Heart right ventricle (tissue), 16 donors: ENCODE data around the gene ZNF75A. TPM values are rescaled to one million over a fixed set of nuclear protein-coding genes. Genes with fewer than 3 reads are reported as not detected.

Source experiments
- ATAC-seq, 8 donors: fragments of 200-7000 bp; cut with Tn5 transposase; one replicate each; pipeline ENCODE4 v1.9.1; 2020; ENCODE audit warnings: mild to moderate bottlenecking in 8 of 8, moderate library complexity in 8 of 8, moderate number of reproducible peaks in 1 of 8
- DNase-seq, 2 donors: peaks; one replicate each; pipeline ENCODE4 v3.0.0-alpha.2; 2020
- H3K27ac ChIP-seq, 10 donors: fragments of 200-600 bp; sonication (generic) in 2 of 10; one replicate each; pipeline versions ENCODE4 v1.5.0 to v1.8.0; 2020 to 2022; ENCODE audit warnings: mild to moderate bottlenecking in 3 of 10
- H3K27me3 ChIP-seq, 7 donors: fragments of 200-600 bp; one replicate each; pipeline ENCODE4 v1.8.0; 2021 to 2022; ENCODE audit warnings: mild to moderate bottlenecking in 2 of 7
- H3K36me3 ChIP-seq, 9 donors: fragments of 200-600 bp; sonication (generic) in 1 of 9; one replicate each; pipeline versions ENCODE4 v1.5.0 to v1.8.0; 2020 to 2022; ENCODE audit warnings: mild to moderate bottlenecking in 2 of 9
- H3K4me1 ChIP-seq, 9 donors: fragments of 200-600 bp; sonication (generic) in 1 of 9; one replicate each; pipeline versions ENCODE4 v1.5.0 to v1.8.0; 2020 to 2022; ENCODE audit warnings: mild to moderate bottlenecking in 4 of 9
- H3K4me3 ChIP-seq, 10 donors: fragments of 200-600 bp; sonication (generic) in 2 of 10; one replicate each; pipeline versions ENCODE4 v1.5.0 to v1.8.0; 2020 to 2022; ENCODE audit warnings: mild to moderate bottlenecking in 7 of 10, moderate library complexity in 2 of 10
- H3K9me3 ChIP-seq, 11 donors: fragments of 200-600 bp in 10 of 11; sonication (generic) in 2 of 11; one replicate each; pipeline versions ENCODE4 v1.5.0 to v1.8.0; 2013 to 2022; ENCODE audit warnings: mild to moderate bottlenecking in 2 of 11, control low read depth in 1 of 11, moderate library complexity in 1 of 11
- WGBS, 2 donors: extraction: QIAGEN DNeasy Blood & Tissue Kit; methylation state at CpG; one replicate each; pipeline ENCODE4 v1.1.7; 2013; ENCODE audit warnings: inconsistent platforms in 1 of 2; 5-methylcytosine and 5-hydroxymethylcytosine counted together
- intact Hi-C, 10 donors: fragments of 100-400 bp; cut with DNase I; formaldehyde crosslinking; loops; one replicate each; pipeline versions ENCODE4 v1.11.1 to v1.14.2; 2022
- polyA plus RNA-seq, 2 donors: library from polyadenylated mRNA; stranded (reverse); fragments of 200-250 nt; gene quantifications; one replicate each; pipeline ENCODE4 v1.2.3, GENCODE V29; 2013
- total RNA-seq, 10 donors: library from RNA; stranded (reverse); fragmentation: NEBNext Ultra II Directional in 3 of 10; extraction: Animal tissue kit (Norgen Biotek cat#: 25700) in 3 of 10; gene quantifications; one replicate each; pipeline versions ENCODE4 v1.2.1 to v1.2.4, GENCODE V29; 2021 to 2023
- TF ChIP-seq, protein P1 (sequence below), 9 donors: fragments of 200-600 bp; sonication (generic) in 2 of 9; IDR thresholded peaks; one replicate each; pipeline versions ENCODE4 v1.5.0 to v1.8.0; 2021 to 2022; ENCODE audit warnings: antibody characterized with exemption in 9 of 9, mild to moderate bottlenecking in 5 of 9, moderate library complexity in 1 of 9
- donor health status: Arrhythmogenic right ventricular cardiomyopathy.
- donor health status: ischemic (EF 13 %, LVEDD 7.1; RV severe dilation, severe dysfunction).
- donor health status: healthy with polysubstance abuse.
- donor health status: DM: no; HTN: yes; CAD: no.
- donor health status: DM: no; HTN: no; CAD: no.
- donor health status: ischemic (EF 25% LVEDD 6.9; RV normal size, moderate dysfunction).
- donor health status: ischemic (EF 25% LVEDD 5.7; RV mildly dilated, moderate dysfunction).
- donor health status: healthy.
- donor health status: DM: yes; HTN: yes; CAD: no.
- donor health status: Ischemic cardiomyopathy.
- donor health status: ischemic (EF 35%, LVEDD 5.7; RV mildly dilated, moderate dysfunction).
- donor health status: nonischemic (EF 11% LVEDD 7.7; RV severe dilation, severe dysfunction).
- donor health status: DM: yes; HTN: yes; CAD: no.
- donor health status: PGD.
- donor health status: ischemic (EF 29% LVEDD 5.4; RV normal size, mild dysfunction).
- donor health status: nonischemic (EF 23%, LVEDD 6.1; RV moderate dilation, normal function).

Gene ZNF75A
- total and polyA plus RNA-seq, 12 donors: 9.1 to 33.9 (median 21.6) TPM

DNA sequence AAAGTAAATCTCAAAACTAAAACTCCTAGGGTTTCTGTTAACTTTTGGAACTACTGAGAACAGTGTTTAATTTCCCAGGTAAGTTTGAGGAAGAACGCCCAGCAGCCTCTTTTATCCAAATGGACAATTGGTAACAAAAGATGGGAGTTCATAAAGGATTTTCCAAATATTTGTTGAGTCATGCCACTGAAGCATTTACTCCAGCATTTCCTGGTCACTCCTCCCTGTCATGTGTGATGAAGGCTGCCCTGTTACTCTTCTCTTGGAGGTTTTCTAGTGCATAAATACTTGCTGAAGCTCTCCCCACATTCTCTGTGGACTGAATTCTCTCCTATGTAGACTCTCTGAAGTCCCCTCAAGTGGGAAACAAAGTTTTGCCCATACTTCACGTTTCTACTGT is 16.5 kb downstream of the ZNF75A start:
- DNase-seq (no peak), ATAC-seq (no peak)
- Histone ChIP-seq H3K36me3 (peaks cover 10 to 35% (median 20%) of the 10 kb centered on the region in 9 donors), H3K27me3 (no peaks in the 10 kb centered on the region), H3K9me3 (peaks cover 5 to 97% (median 59%) of the 10 kb centered on the region in 11 donors), H3K4me3 (no peak overlapping the region), H3K4me1 (no peaks in the 10 kb centered on the region), H3K27ac (no peak overlapping the region)
- 69% methylated on average over 2 of the region's 2 CpGs for WGBS, 2 donors
- intact Hi-C loops: no loop called here
- TF ChIP-seq, protein P1, sequence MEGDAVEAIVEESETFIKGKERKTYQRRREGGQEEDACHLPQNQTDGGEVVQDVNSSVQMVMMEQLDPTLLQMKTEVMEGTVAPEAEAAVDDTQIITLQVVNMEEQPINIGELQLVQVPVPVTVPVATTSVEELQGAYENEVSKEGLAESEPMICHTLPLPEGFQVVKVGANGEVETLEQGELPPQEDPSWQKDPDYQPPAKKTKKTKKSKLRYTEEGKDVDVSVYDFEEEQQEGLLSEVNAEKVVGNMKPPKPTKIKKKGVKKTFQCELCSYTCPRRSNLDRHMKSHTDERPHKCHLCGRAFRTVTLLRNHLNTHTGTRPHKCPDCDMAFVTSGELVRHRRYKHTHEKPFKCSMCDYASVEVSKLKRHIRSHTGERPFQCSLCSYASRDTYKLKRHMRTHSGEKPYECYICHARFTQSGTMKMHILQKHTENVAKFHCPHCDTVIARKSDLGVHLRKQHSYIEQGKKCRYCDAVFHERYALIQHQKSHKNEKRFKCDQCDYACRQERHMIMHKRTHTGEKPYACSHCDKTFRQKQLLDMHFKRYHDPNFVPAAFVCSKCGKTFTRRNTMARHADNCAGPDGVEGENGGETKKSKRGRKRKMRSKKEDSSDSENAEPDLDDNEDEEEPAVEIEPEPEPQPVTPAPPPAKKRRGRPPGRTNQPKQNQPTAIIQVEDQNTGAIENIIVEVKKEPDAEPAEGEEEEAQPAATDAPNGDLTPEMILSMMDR (IDR thresholded peaks at IDR 0.05): no peak

DNA sequence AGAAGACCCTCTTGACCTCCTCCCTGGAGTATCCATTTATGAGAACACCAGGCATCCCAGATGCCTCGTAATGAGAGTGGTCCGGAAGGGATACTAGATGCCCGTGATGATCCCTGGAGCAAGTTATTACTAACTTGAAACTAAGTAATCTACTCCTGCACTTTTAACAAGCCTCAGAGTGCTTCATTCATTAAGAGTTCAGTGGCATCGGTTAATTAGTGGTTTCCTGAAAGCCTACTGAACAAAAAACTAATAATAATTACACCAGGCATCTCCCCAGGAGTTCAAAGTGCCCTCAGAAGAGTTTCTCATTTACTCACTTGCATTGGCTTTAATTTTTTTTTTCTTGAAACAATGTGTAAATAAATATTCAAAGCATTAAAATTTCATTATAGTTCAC is 22.2 kb downstream of the ZNF75A start:
- no peaks in the 10 kb centered on the region for H3K36me3 ChIP-seq
- H3K27ac ChIP-seq: no peak overlapping the region
- H3K9me3 ChIP-seq: peaks cover 0 to 70% (median 3%) of the 10 kb centered on the region in 11 donors
- no peak for ATAC-seq
- no peaks in the 10 kb centered on the region for H3K4me1 ChIP-seq
- TF ChIP-seq, protein P1 (IDR thresholded peaks at IDR 0.05): no peak
- 77 to 81% methylated on average over 4 of the region's 4 CpGs for WGBS, 2 donors
- no peaks in the 10 kb centered on the region for H3K27me3 ChIP-seq
- H3K4me3 ChIP-seq: no peak overlapping the region
- intact Hi-C loops: no loop called here
- no peak for DNase-seq

DNA sequence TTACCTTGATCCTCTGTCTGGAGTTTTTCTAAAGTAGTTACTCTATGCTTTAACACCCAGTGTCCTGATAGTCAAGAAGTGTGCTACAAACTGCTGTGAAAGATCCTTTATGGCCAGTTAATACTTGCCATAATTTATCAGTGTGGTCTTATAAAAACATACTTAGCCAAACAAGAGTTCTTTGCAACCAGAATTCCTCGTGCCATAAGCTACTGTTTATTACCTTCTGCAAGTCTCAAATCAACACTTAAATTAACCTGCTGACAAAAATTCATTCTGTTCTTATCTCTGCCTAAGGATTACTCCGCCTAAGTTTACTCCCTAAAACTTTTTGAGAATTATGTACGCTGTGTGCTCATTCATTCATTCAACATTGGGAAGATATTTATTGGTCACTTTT is 22.8 kb downstream of the ZNF75A start:
- peaks cover 0 to 68% (median 0%) of the 10 kb centered on the region in 11 donors for H3K9me3 ChIP-seq
- TF ChIP-seq, protein P1 (IDR thresholded peaks at IDR 0.05): no peak
- no peak for ATAC-seq
- no peak for DNase-seq
- no peaks in the 10 kb centered on the region for H3K27me3 ChIP-seq
- intact Hi-C loops: no loop called here
- 46 to 55% methylated on average over 3 of the region's 3 CpGs for WGBS, 2 donors
- no peak overlapping the region for H3K4me3 ChIP-seq
- no peaks in the 10 kb centered on the region for H3K4me1 ChIP-seq
- H3K36me3 ChIP-seq: no peaks in the 10 kb centered on the region
- H3K27ac ChIP-seq: no peak overlapping the region

DNA sequence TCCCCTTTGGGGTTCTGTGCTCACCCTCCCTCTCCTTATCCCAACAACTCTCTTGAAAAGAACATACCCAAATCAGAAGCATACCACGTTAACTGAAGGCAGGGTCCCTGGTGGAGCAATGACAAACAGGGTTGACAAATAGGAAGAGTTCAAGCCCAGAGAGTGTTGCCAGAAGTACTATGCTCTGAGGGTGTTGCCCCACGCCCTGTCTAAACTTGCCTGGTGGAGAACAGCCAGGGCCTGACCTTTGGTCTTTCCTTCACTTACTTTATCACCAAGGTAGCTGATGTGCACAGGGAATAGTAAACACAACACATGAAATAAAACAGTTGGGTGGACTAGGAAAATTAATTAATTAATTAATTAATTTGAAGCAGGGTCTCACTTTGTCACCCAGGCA is 23.3 kb downstream of the ZNF75A start:
- Histone ChIP-seq H3K4me3 (no peak overlapping the region), H3K27ac (no peak overlapping the region), H3K9me3 (peaks cover 0 to 68% (median 3%) of the 10 kb centered on the region in 11 donors), H3K4me1 (no peaks in the 10 kb centered on the region), H3K27me3 (no peaks in the 10 kb centered on the region), H3K36me3 (no peaks in the 10 kb centered on the region)
- DNase-seq (no peak), ATAC-seq (no peak)
- 50 to 65% methylated on average over 2 of the region's 2 CpGs for WGBS, 2 donors
- intact Hi-C loops: no loop called here
- TF ChIP-seq, protein P1 (IDR thresholded peaks at IDR 0.05): no peak
